GM19372 (cell line): Measurements from ENCODE around the gene MEIS2.
A peak's percentile ranks its signal among the peaks of the same experiment; 100 is the strongest.

Experiments
- ATAC-seq: cut with Tn5 transposase; IDR thresholded peaks from one replicate; pipeline ENCODE4 v1.9.1; 2021; ENCODE audit warnings: mild to moderate bottlenecking, low read depth, moderate library complexity; ENCODE audit not compliant: unreplicated experiment

Gene MEIS2

GRCh38 chr15:37099319-37100108, 835 bp downstream of the MEIS2 start:
- no peak for ATAC-seq

- ATAC-seq: peak; percentile 52
Measured at GRCh38 chr15:37098468-37099318, 1.7 kb downstream of the MEIS2 start.

- no peak for ATAC-seq
Measured at GRCh38 chr15:37097144-37097919, 3.0 kb downstream of the MEIS2 start.

GRCh38 chr15:37096558-37097143, 3.7 kb downstream of the MEIS2 start:
- no peak for ATAC-seq

DNA sequence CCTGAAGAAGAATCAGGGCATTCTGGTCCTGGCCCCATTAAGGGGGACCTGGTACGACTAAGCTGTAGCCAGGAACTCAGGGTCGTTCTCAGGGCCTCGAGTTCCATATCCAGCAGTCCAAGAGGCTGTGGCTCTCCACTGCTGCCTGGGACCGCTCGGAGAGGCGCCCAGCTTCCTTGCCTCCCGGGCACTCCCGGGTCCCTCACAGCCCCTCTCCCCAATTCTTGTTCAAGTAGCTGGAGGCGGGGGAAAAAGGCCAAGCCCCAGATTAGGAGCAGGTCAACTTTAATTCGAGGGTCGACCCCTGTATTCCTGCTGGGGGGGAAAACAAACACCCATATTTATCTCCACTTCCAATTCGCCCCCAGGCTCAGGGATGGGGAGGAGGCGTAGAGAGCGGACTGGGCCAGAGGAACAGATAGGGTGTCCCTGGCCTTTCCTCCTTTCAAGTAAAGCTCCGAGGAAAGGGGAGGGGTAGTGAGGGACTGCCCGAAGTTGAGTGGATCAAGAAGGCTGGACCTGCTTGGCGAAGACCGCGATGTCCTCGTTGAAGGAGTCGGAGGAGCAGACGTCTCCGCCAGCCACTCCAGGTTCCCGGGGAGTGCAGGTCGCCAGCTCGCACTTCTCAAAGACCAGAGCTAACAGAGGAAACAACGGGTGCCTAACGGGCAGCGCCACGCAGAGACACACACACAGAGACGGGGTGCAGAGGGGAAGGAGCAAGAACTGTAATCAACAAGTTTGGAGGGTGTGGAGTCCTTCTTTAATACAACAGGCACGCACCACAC, 4.4 kb downstream of the MEIS2 start:
- no peak for ATAC-seq

- ATAC-seq: no peak
Measured at GRCh38 chr15:37094915-37095711, 5.2 kb downstream of the MEIS2 start.

DNA sequence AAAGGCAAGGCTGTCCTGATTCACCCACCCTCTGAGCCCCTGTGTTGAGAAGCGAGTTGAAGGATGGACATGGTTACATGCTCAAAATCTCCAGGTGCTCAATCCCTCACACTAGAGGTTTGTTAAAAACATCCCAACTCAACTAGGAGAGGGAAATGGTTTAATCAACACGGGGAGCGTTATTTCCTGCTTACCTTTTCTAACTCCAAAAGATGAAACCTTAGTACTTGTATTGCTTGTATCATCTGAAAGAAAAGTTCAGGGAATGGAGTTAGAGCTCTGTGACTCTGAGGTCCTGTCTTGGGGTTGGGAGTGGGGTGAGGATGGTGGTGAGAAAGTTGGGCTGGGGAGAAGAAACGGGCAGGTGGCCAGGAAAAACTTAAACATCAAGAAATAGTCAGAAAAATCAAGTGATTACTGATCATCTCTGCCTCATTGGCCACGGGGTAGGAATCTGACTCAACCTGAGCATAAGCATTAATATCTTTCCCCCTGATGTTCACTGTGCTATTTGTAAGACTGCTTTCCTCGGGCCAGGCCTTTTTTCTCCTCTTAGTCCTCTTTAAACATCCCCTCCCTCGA, 5.9 kb downstream of the MEIS2 start:
- no peak for ATAC-seq

- ATAC-seq: no peak
Measured at GRCh38 chr15:37093480-37094332, 6.6 kb downstream of the MEIS2 start.

- ATAC-seq: no peak
Measured at GRCh38 chr15:37090543-37091175, 9.7 kb downstream of the MEIS2 start.

GRCh38 chr15:37088436-37088835, 11.9 kb downstream of the MEIS2 start:
- no peak for ATAC-seq

- no peak for ATAC-seq
Measured at GRCh38 chr15:37087131-37087588, 13.2 kb downstream of the MEIS2 start.

- no peak for ATAC-seq
Measured at GRCh38 chr15:37086521-37086920, 13.8 kb downstream of the MEIS2 start.

- ATAC-seq: no peak
Measured at GRCh38 chr15:37086120-37086519, 14.2 kb downstream of the MEIS2 start.

GRCh38 chr15:37084602-37085001, 15.7 kb downstream of the MEIS2 start:
- no peak for ATAC-seq

- ATAC-seq: no peak
Measured at GRCh38 chr15:37083610-37084009, 16.7 kb downstream of the MEIS2 start.

DNA sequence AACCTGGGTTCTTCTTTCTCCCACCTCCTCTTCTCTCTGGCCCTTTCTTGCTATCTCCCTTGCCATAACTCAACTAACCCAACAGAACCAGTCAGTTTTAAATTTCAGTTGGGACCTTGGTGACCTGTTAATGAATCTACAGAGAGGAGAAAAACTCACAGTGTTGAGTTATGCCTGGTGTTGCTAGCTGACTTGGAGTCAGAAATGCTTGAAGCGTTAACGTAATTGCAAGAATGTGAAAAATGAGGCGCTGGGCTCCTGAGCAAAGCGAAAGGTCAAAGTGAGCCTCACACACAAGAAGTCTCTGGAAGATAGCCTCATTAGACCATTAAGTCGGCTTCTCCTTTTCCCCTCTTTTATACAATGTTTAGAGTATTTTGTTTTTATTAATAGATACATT, 18.4 kb downstream of the MEIS2 start:
- ATAC-seq: no peak

GRCh38 chr15:37080261-37080921, 20.0 kb downstream of the MEIS2 start:
- no peak for ATAC-seq
